K562 (cell line): ENCODE results near the gene HMCES. TPM values are rescaled to one million over a fixed set of nuclear protein-coding genes. Genes with fewer than 3 reads are reported as not detected.

Source experiments
- ATAC-seq: fragments of 200-7000 bp; cut with Tn5 transposase; 3 replicates; pipeline ENCODE4 v1.9.1; 2020; ENCODE audit warnings: moderate library complexity
- BruUV-seq: library from RNA; stranded (reverse); fragments of 400-500 nt; replicated peaks from 2 replicates; lab custom pipeline; 2021; lab: Mats Ljungman, UMichigan
- CTCF ChIA-PET: fragments of 300-600 bp; formaldehyde crosslinking; extraction: SDS; loops from one replicate; lab custom pipeline; 2021; ENCODE audit warnings: low intra/inter-chr PET ratio; lab: Yijun Ruan, JAX
- POLR2A ChIA-PET: fragments of 300-600, 350-650 bp; sonication (Branson Sonifier 250); formaldehyde crosslinking; extraction: SDS; loops from one replicate; lab custom pipeline; 2021; ENCODE audit warnings: antibody characterized with exemption, inconsistent platforms; lab: Yijun Ruan, JAX
- DNase-seq, 4 experiments: peaks; one replicate each; pipeline versions ENCODE4 v3.0.0 to v3.0.0-alpha.2; 2011 to 2018; ENCODE audit warnings: low spot score in 3 of 4, mixed read lengths in 3 of 4; ENCODE audit errors: extremely low read depth in 1 of 4
- FAIRE-seq: peaks from 2 replicates; lab custom pipeline; 2011; peaks lifted over from hg19 to GRCh38; lab: Jason Lieb, UNC
- H2AFZ ChIP-seq: 2 replicates; pipeline ENCODE4 v1.6.0; 2011; ENCODE audit warnings: low read depth, low read length, control low read depth, inconsistent platforms
- H3K27ac ChIP-seq: fragments of 200-600 bp; 3 replicates; pipeline ENCODE4 v1.8.0; 2011; ENCODE audit warnings: low read depth, mild to moderate bottlenecking, control low read depth, inconsistent platforms, low read length, moderate library complexity, mixed read lengths; ENCODE audit errors: extremely low read depth
- H3K27me3 ChIP-seq, 2 experiments: fragments of 300-600 bp in 1 of 2; 2 replicates in 1 of 2; 3 replicates in 1 of 2; pipeline versions ENCODE4 v1.6.0 to v1.8.0; 2011; ENCODE audit warnings: inconsistent platforms in 2 of 2, low read length in 2 of 2, mild to moderate bottlenecking in 1 of 2, mixed read lengths in 1 of 2, moderate library complexity in 1 of 2; ENCODE audit not compliant: control insufficient read depth in 2 of 2, insufficient read depth in 2 of 2
- H3K36me3 ChIP-seq: fragments of 300-600 bp; 3 replicates; pipeline ENCODE4 v1.8.0; 2011; ENCODE audit warnings: mild to moderate bottlenecking, low read length, inconsistent platforms; ENCODE audit not compliant: control insufficient read depth, insufficient read depth
- H3K4me1 ChIP-seq, 2 experiments: fragments of 200-600 bp in 1 of 2; replicated peaks in 1 of 2; 2 replicates in 1 of 2; 3 replicates in 1 of 2; pipeline versions ENCODE4 v1.5.1 to v1.8.0; 2011; ENCODE audit warnings: inconsistent platforms in 2 of 2, low read length in 2 of 2, mild to moderate bottlenecking in 1 of 2, mixed read lengths in 1 of 2, moderate library complexity in 1 of 2; ENCODE audit not compliant: control insufficient read depth in 2 of 2, insufficient read depth in 2 of 2
- H3K4me2 ChIP-seq: 2 replicates; pipeline ENCODE4 v1.6.1; 2011; ENCODE audit warnings: low read length, control low read depth, inconsistent platforms, mixed read lengths; ENCODE audit not compliant: insufficient read depth
- H3K4me3 ChIP-seq: fragments of 200-600 bp; sonication (generic), shearing (Covaris generic); 2 replicates; pipeline ENCODE4 v1.5.1; 2016; ENCODE audit warnings: control low read depth, inconsistent platforms
- H3K79me2 ChIP-seq: fragments of 200-600 bp; 3 replicates; pipeline ENCODE4 v1.8.0; 2011; ENCODE audit warnings: low read length, inconsistent platforms; ENCODE audit not compliant: control insufficient read depth, insufficient read depth
- H3K9ac ChIP-seq, 2 experiments: 2 replicates each; pipeline versions ENCODE4 v1.6.0 to v1.6.1; 2011; ENCODE audit warnings: low read depth in 2 of 2, low read length in 2 of 2, control low read depth in 1 of 2, inconsistent platforms in 1 of 2, mild to moderate bottlenecking in 1 of 2, mixed read lengths in 1 of 2; ENCODE audit not compliant: insufficient read depth in 1 of 2
- H3K9me1 ChIP-seq: one replicate; pipeline ENCODE4 v1.6.0; 2011; ENCODE audit warnings: inconsistent platforms, mild to moderate bottlenecking, low read length, moderate library complexity; ENCODE audit not compliant: control insufficient read depth, insufficient read depth
- H3K9me3 ChIP-seq: replicated peaks from 2 replicates; pipeline ENCODE4 v1.5.1; 2011; ENCODE audit warnings: low read depth, low read length, inconsistent platforms; ENCODE audit not compliant: control insufficient read depth, insufficient read depth
- H4K20me1 ChIP-seq: replicated peaks from 2 replicates; pipeline ENCODE4 v1.6.1; 2011; ENCODE audit warnings: low read length, inconsistent platforms, mixed read lengths; ENCODE audit not compliant: control insufficient read depth, insufficient read depth
- DPF2 ChIP-seq: fragments of 450-650 bp; IDR thresholded peaks from 2 replicates; pipeline ENCODE4 v1.6.1; 2016
- EGR1 ChIP-seq: fragments of 450-650 bp; conservative IDR thresholded peaks from 2 replicates; pipeline ENCODE4 v1.6.1; 2017; ENCODE audit warnings: mild to moderate bottlenecking
- ERF ChIP-seq: fragments of 450-650 bp; formaldehyde crosslinking; IDR thresholded peaks from 2 replicates; pipeline ENCODE4 v1.4.0; 2020; ENCODE audit warnings: mild to moderate bottlenecking, mixed read lengths
- GABPB1 ChIP-seq: sonication (generic); formaldehyde crosslinking; IDR thresholded peaks from 2 replicates; pipeline ENCODE4 v1.8.0; 2022; ENCODE audit warnings: mild to moderate bottlenecking, missing genetic modification reagents
- GMEB1 ChIP-seq: fragments of 250-450 bp; sonication (Bioruptor Pico); IDR thresholded peaks from 2 replicates; pipeline ENCODE4 v1.4.0; 2020; ENCODE audit warnings: mild to moderate bottlenecking
- HDGF ChIP-seq: fragments of 450-650 bp; IDR thresholded peaks from 2 replicates; pipeline ENCODE4 v1.6.1; 2016
- MEF2D ChIP-seq: conservative IDR thresholded peaks from 2 replicates; pipeline ENCODE4 v1.6.1; 2016; ENCODE audit warnings: low read depth, missing genetic modification characterization, missing compliant biosample characterization
- PKNOX1 ChIP-seq: fragments of 450-650 bp; IDR thresholded peaks from 2 replicates; pipeline ENCODE4 v1.6.1; 2016
- POLR2G ChIP-seq: fragments of 200-400 bp; formaldehyde crosslinking; IDR thresholded peaks from 2 replicates; pipeline ENCODE4 v1.6.1; 2017; ENCODE audit warnings: low read depth, mild to moderate bottlenecking, antibody characterized with exemption, low read length, moderate library complexity
- RBBP5 ChIP-seq: fragments of 200-600 bp; sonication (generic); IDR thresholded peaks from 2 replicates; pipeline ENCODE4 v1.6.1; 2012; ENCODE audit warnings: borderline replicate concordance, mild to moderate bottlenecking, low read length, control low read depth, inconsistent platforms; ENCODE audit not compliant: insufficient read depth, poor library complexity, severe bottlenecking
- RBFOX2 ChIP-seq: fragments of 200-400 bp; formaldehyde crosslinking; IDR thresholded peaks from 2 replicates; pipeline ENCODE4 v1.6.1; 2017; ENCODE audit warnings: low read depth, mild to moderate bottlenecking, low read length, moderate library complexity
- ZBTB2 ChIP-seq: fragments of 450-650 bp; IDR thresholded peaks from 2 replicates; pipeline ENCODE4 v1.6.1; 2016; ENCODE audit warnings: antibody characterized with exemption
- ZFPM2 ChIP-seq: fragments of 250-450 bp; sonication (Bioruptor Pico); IDR thresholded peaks from 2 replicates; pipeline ENCODE4 v1.5.1; 2022; ENCODE audit warnings: mild to moderate bottlenecking
- ZNF436 ChIP-seq: fragments of 250-450, 450-650 bp; sonication (Bioruptor Pico); formaldehyde crosslinking; IDR thresholded peaks from 2 replicates; pipeline ENCODE4 v1.7.0; 2020; ENCODE audit warnings: mild to moderate bottlenecking
- WGBS: fragments of 100-300 bp; shearing (Covaris generic); methylation state at CpG from one replicate; pipeline ENCODE4 v1.1.6; 2016; ENCODE audit warnings: low coverage, mixed read lengths; ENCODE audit not compliant: insufficient coverage; ENCODE audit errors: missing lambda C conversion rate; 5-methylcytosine and 5-hydroxymethylcytosine counted together
- in situ Hi-C: fragments of 300-500 bp; cut with MboI; formaldehyde crosslinking; loops from 4 replicates; pipeline ENCODE4 v1.15.0; 2018; ENCODE audit warnings: inconsistent platforms, mixed read lengths
- intact Hi-C: fragments of 100-400 bp; cut with micrococcal nuclease; formaldehyde crosslinking; loops from 2 replicates; pipeline ENCODE4 v1.14.2; 2022
- polyA plus RNA-seq, 8 experiments: library from polyadenylated mRNA; depleted of rRNA in 4 of 8; stranded (reverse) in 5 of 8; unstranded in 3 of 8; fragments of >200 nt; fragmentation: Nextera tagmentation in 2 of 8; fragmentation: Illumina TruSeq in 1 of 8; extraction: Ambion mirVana in 2 of 8; extraction: Trizol in 1 of 8; gene quantifications; 2 replicates each; pipeline versions ENCODE4 v1.2.1 to v1.2.3, GENCODE V29; 2011 to 2014; ENCODE audit warnings: inconsistent platforms in 1 of 8, missing spikeins in 1 of 8
- total RNA-seq, 7 experiments: library from RNA; depleted of rRNA in 6 of 7; stranded (reverse); fragments of >200 nt in 6 of 7; fragmentation: Illumina TruSeq in 2 of 7; extraction: Trizol in 2 of 7; gene quantifications; 2 replicates each; pipeline versions ENCODE4 v1.2.1 to v1.2.3, GENCODE V29; 2011 to 2021; ENCODE audit warnings: low replicate concordance in 1 of 7

Gene HMCES
- total and polyA plus RNA-seq, 9 of the 15 experiments (the other 6 are each of a cell fraction or from before 2014, with no cell fraction given): 18.8 to 45.3 (median 24.8) TPM

DNA sequence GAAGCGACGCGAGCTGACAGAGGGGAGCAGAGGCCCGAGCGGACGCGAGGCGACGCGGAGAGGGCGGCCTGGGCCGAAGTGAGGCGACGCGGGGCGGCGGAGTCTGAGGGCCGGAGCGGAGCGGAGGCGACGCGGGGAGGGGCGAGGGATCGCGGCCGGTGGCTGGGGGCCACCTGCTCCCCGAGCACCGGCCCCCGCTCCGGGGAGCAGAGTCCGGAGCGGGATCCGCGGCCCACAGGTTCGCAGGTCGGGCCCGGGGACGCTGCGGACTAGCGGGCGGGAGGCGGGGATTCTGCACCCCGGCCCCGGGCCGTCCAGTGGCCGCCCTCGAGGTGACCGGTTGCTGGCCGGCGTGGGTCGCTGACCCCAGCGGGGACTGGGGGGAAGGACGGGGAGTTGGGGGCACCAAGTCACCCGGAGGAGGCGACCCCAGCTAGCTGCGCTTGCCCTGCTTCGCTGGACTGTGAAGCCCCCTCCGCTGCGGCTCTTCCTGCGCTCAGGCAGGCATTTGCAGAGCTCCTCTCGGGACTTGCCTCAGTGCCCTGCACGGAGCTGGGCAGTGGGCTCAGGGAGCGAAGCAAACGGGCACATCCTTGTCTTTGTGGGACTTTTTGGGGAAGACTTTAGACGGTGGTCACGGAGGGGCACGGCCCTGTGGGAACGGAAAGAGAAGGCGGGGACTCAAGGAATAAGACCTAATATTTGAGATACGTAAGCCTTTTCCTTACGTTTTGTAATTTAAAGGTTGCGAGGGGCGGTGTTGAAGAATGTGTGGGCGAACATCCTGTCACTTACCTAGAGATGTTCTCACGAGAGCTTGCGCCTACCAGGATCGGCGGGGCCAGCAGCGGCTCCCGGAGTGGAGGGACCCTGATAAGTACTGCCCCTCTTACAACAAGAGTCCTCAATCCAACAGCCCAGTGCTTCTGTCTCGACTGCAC, 566 bp downstream of the HMCES start:
- Histone ChIP-seq H3K79me2 (peaks cover 20% of the 10 kb centered on the region), H3K9me1 (no peaks in the 10 kb centered on the region), H3K4me1 (peaks cover 10 to 12% of the 10 kb centered on the region in 2 experiments; a peak in 4 of 5 replicates), H3K36me3 (peaks cover 42% of the 10 kb centered on the region; the same call in 2 of the 3 replicates), H3K4me3 (peak overlapping the region; percentile 81), H2AFZ (peak overlapping the region; percentile 87), H3K27me3 (no peaks in the 10 kb centered on the region), H3K9me3 (no peaks in the 10 kb centered on the region), H3K4me2 (peak overlapping the region; percentile 95), H3K27ac (peak overlapping the region; percentile 87), H3K9ac (peak overlapping the region; percentile 83 to 98), H4K20me1 (no peaks in the 10 kb centered on the region)
- ChIA-PET CTCF (interaction anchor here (0.6 kb wide), 1 partner anchor 404 kb away, joined by 3 read pairs; no protein-coding TSS in a partner anchor), POLR2A (interaction anchor here (0.6 to 2.3 kb wide), 6 partner anchors 10 to 122 kb away, joined by 3 to 12 read pairs (median 3); a partner anchor contains a TSS)
- BruUV-seq: TSS peak; percentile 44
- peak; percentile 73 for ATAC-seq
- DNase-seq: peak; percentile 31 to 67 (median 42)
- WGBS: 3% methylated on average over 30 of the region's 82 CpGs
- intact Hi-C loops (loop anchor here (2.0 kb wide), 1 partner anchor 36 kb away; no protein-coding TSS in a partner anchor), in situ Hi-C loops (no loop called here)
- FAIRE-seq: no peak
- TF ChIP-seq ZNF436 (no peak), POLR2G (peak; percentile 89), ZBTB2 (0 out of 2 replicates have a peak, but pooled peaks have one; percentile 22), RBBP5 (peak; percentile 50), GMEB1 (CRISPR knock-in tag) (no peak), MEF2D (tag) (no peak), ERF (CRISPR knock-in tag) (no peak), ZFPM2 (no peak), PKNOX1 (peak; percentile 75), GABPB1 (CRISPR knock-in tag) (peak; percentile 44; the same call in 1 of the 2 replicates), RBFOX2 (peak; percentile 74), EGR1 (peak; percentile 77), HDGF (0 out of 2 replicates have a peak, but pooled peaks have one; percentile 25), DPF2 (no peak)
